Body of pancreas (tissue), 4 donors: Measurements from ENCODE around the gene KLF9. TPM values are rescaled to one million over a fixed set of nuclear protein-coding genes. Genes with fewer than 3 reads are reported as not detected.

Experiments used
- ATAC-seq: fragments of 150-250 bp; one replicate; pipeline ENCODE4 v1.9.1; 2016
- DNase-seq, 4 donors: peaks; one replicate each; pipeline ENCODE4 v3.0.0-alpha.2; 2019
- H3K27ac ChIP-seq, 4 donors: fragments of 200-600 bp; sonication (generic); 1 replicate in 3 of 4; 2 replicates in 1 of 4; pipeline versions ENCODE4 v1.5.1 to v1.6.1; 2016 to 2019; ENCODE audit warnings: mild to moderate bottlenecking in 1 of 4, mixed read lengths in 1 of 4, moderate library complexity in 1 of 4
- H3K27me3 ChIP-seq, 2 donors: fragments of 200-600 bp; sonication (generic); one replicate each; pipeline ENCODE4 v1.6.0; 2016; ENCODE audit warnings: mild to moderate bottlenecking in 1 of 2
- H3K36me3 ChIP-seq, 2 donors: fragments of 200-600 bp; sonication (generic); replicated peaks in 1 of 2; 2 replicates each; pipeline ENCODE4 v1.5.1; 2016; ENCODE audit warnings: low read depth in 2 of 2; ENCODE audit not compliant: insufficient read depth in 1 of 2
- H3K4me1 ChIP-seq: fragments of 200-600 bp; sonication (generic); one replicate; pipeline ENCODE4 v1.6.0; 2016
- H3K4me3 ChIP-seq, 2 donors: fragments of 200-600 bp; sonication (generic); 1 replicate in 1 of 2; 2 replicates in 1 of 2; pipeline ENCODE4 v1.5.1; 2016 to 2019
- H3K9me3 ChIP-seq, 3 donors: fragments of 200-600 bp; sonication (generic); 1 replicate in 2 of 3; 2 replicates in 1 of 3; pipeline ENCODE4 v1.5.1; 2016
- CTCF ChIP-seq, 7 experiments: fragments of 450-650 bp in 4 of 7; fragments of 200-600 bp in 3 of 7; sonication (generic) in 3 of 7; IDR thresholded peaks; one replicate each; pipeline ENCODE4 v1.5.1; 2016 to 2019; ENCODE audit warnings: antibody characterized with exemption in 7 of 7
- POLR2A ChIP-seq, 3 donors: fragments of 450-650 bp; IDR thresholded peaks; one replicate each; pipeline ENCODE4 v1.6.1; 2016; ENCODE audit warnings: antibody characterized with exemption in 3 of 3, mild to moderate bottlenecking in 2 of 3
- WGBS, 2 donors: methylation state at CpG; one replicate each; pipeline ENCODE4 v1.1.5; 2017; 5-methylcytosine and 5-hydroxymethylcytosine counted together
- intact Hi-C: fragments of 100-400 bp; cut with DNase I; formaldehyde crosslinking; loops from one replicate; pipeline ENCODE4 v1.15.1; 2023
- total RNA-seq, 2 donors: library from RNA; depleted of rRNA; stranded (reverse); fragments of >200 nt; gene quantifications; one replicate each; pipeline ENCODE4 v1.1.0, GENCODE V29; 2016

The KLF9 gene
- total RNA-seq, 2 donors from 2014 or later: 38.1 to 63.6 TPM

GRCh38 chr9:70438341-70438928 lies 24.0 kb upstream of the KLF9 start:
- H3K4me1 ChIP-seq: peaks cover 32% of the 10 kb centered on the region
- no peaks in the 10 kb centered on the region for H3K36me3 ChIP-seq
- no peak overlapping the region for H3K4me3 ChIP-seq
- no peaks in the 10 kb centered on the region for H3K27me3 ChIP-seq
- no peaks in the 10 kb centered on the region for H3K9me3 ChIP-seq
- 36 to 72% methylated on average over 2 of the region's 3 CpGs for WGBS, 2 donors
- peak overlapping the region in 2 of 4 donors; percentile 35 to 44 for H3K27ac ChIP-seq
- peak in 2 of 3 donors; percentile 9 to 34 for TF ChIP-seq POLR2A (IDR thresholded peaks at IDR 0.05)
- TF ChIP-seq CTCF (IDR thresholded peaks at IDR 0.05): peak in 1 of 7 experiments; percentile 3
- ATAC-seq (peak; percentile 86), DNase-seq (peak; percentile 59 to 76 (median 68))
- intact Hi-C loops: no loop called here

GRCh38 chr9:70435948-70436347 lies 21.5 kb upstream of the KLF9 start:
- H3K4me1 ChIP-seq: peaks cover 28% of the 10 kb centered on the region
- WGBS, 2 donors: 83 to 92% methylated on average over 1 of the region's 1 CpG
- TF ChIP-seq CTCF (IDR thresholded peaks at IDR 0.05) (no peak), POLR2A (IDR thresholded peaks at IDR 0.05) (no peak)
- no peaks in the 10 kb centered on the region for H3K27me3 ChIP-seq
- H3K27ac ChIP-seq: no peak overlapping the region
- DNase-seq: peak in 2 of 4 donors; percentile 27 to 33
- intact Hi-C loops: no loop called here
- no peaks in the 10 kb centered on the region for H3K36me3 ChIP-seq
- no peak overlapping the region for H3K4me3 ChIP-seq
- ATAC-seq: no peak
- no peaks in the 10 kb centered on the region for H3K9me3 ChIP-seq

- intact Hi-C loops: no loop called here
- WGBS, 2 donors: 90 to 91% methylated on average over 3 of the region's 3 CpGs
- H3K27ac ChIP-seq: peak overlapping the region in 1 of 4 donors; percentile 21
- DNase-seq (no peak), ATAC-seq (peak; percentile 33)
- TF ChIP-seq CTCF (IDR thresholded peaks at IDR 0.05) (no peak), POLR2A (IDR thresholded peaks at IDR 0.05) (no peak)
- H3K9me3 ChIP-seq: no peaks in the 10 kb centered on the region
- H3K36me3 ChIP-seq: no peaks in the 10 kb centered on the region
- no peaks in the 10 kb centered on the region for H3K27me3 ChIP-seq
- H3K4me3 ChIP-seq: no peak overlapping the region
- no peaks in the 10 kb centered on the region for H3K4me1 ChIP-seq
Measured at GRCh38 chr9:70429899-70430298, 15.4 kb upstream of the KLF9 start.

- no peaks in the 10 kb centered on the region for H3K9me3 ChIP-seq
- no peaks in the 10 kb centered on the region for H3K36me3 ChIP-seq
- H3K27me3 ChIP-seq: no peaks in the 10 kb centered on the region
- 90 to 96% methylated on average over 5 of the region's 5 CpGs for WGBS, 2 donors
- H3K4me3 ChIP-seq: no peak overlapping the region
- H3K4me1 ChIP-seq: no peaks in the 10 kb centered on the region
- no peak for ATAC-seq
- intact Hi-C loops: no loop called here
- no peak for TF ChIP-seq CTCF (IDR thresholded peaks at IDR 0.05)
- TF ChIP-seq POLR2A (IDR thresholded peaks at IDR 0.05): no peak
- no peak for DNase-seq
- no peak overlapping the region for H3K27ac ChIP-seq
Measured at GRCh38 chr9:70428781-70429180, 14.3 kb upstream of the KLF9 start.
